Endothelial cell of umbilical vein (primary cell): ENCODE data around the gene PHC2. TPM values are rescaled to one million over a fixed set of nuclear protein-coding genes. Genes with fewer than 3 reads are reported as not detected.

ENCODE experiments used
- BruUV-seq: library from RNA; stranded (reverse); fragments of 400-500 nt; replicated peaks from 2 replicates; lab custom pipeline; 2021; lab: Mats Ljungman, UMichigan
- CTCF ChIA-PET: fragments of 300-600, 350-600 bp; sonication (Branson Sonifier 250); formaldehyde crosslinking; loops from one replicate; lab custom pipeline; 2021; ENCODE audit warnings: antibody characterized with exemption, inconsistent platforms; lab: Charles Lee
- POLR2A ChIA-PET: fragments of 300-600, 350-600 bp; sonication (Branson Sonifier 250); formaldehyde crosslinking; loops from one replicate; lab custom pipeline; 2021; ENCODE audit warnings: antibody characterized with exemption, inconsistent platforms; lab: Charles Lee
- DNase-seq: peaks from one replicate; pipeline ENCODE4 v3.0.0-alpha.2; 2011; ENCODE audit warnings: low read depth, low spot score
- FAIRE-seq: peaks from 2 replicates; lab custom pipeline; 2011; peaks lifted over from hg19 to GRCh38; lab: Jason Lieb, UNC
- H2AFZ ChIP-seq: 2 replicates; pipeline ENCODE4 v1.6.0; 2012; ENCODE audit warnings: low read depth, low read length, control low read depth, inconsistent platforms
- H3K27ac ChIP-seq: 2 replicates; pipeline ENCODE4 v1.5.1; 2011; ENCODE audit warnings: low read depth, mild to moderate bottlenecking, control low read depth, low read length, moderate library complexity; ENCODE audit not compliant: insufficient read depth
- H3K27me3 ChIP-seq, 2 experiments: 2 replicates each; pipeline versions ENCODE4 v1.6.0 to v1.6.1; 2011; ENCODE audit warnings: low read length in 2 of 2, mixed read lengths in 1 of 2; ENCODE audit not compliant: control insufficient read depth in 2 of 2, insufficient read depth in 2 of 2
- H3K36me3 ChIP-seq, 2 experiments: 2 replicates in 1 of 2; 3 replicates in 1 of 2; pipeline ENCODE4 v1.5.1; 2011; ENCODE audit warnings: low read length in 2 of 2, mild to moderate bottlenecking in 1 of 2, moderate library complexity in 1 of 2; ENCODE audit not compliant: control insufficient read depth in 2 of 2, insufficient read depth in 2 of 2; ENCODE audit errors: extremely low read depth in 1 of 2
- H3K4me1 ChIP-seq: 3 replicates; pipeline ENCODE4 v1.5.1; 2011; ENCODE audit warnings: mild to moderate bottlenecking, low read length; ENCODE audit not compliant: control insufficient read depth, insufficient read depth; ENCODE audit errors: extremely low read depth
- H3K4me2 ChIP-seq: 2 replicates; pipeline ENCODE4 v1.6.1; 2011; ENCODE audit warnings: low read length, control low read depth, mixed read lengths; ENCODE audit not compliant: insufficient read depth
- H3K4me3 ChIP-seq, 3 experiments: fragments of 200-600 bp in 1 of 3; sonication (generic), shearing (Covaris generic) in 1 of 3; replicated peaks in 1 of 3; 2 replicates each; pipeline ENCODE4 v1.5.1; 2011 to 2016; ENCODE audit warnings: control low read depth in 3 of 3, low read length in 3 of 3, mild to moderate bottlenecking in 2 of 3, inconsistent platforms in 1 of 3, low read depth in 1 of 3, moderate library complexity in 1 of 3; ENCODE audit not compliant: insufficient read depth in 1 of 3
- H3K79me2 ChIP-seq: 2 replicates; pipeline ENCODE4 v1.6.0; 2012; ENCODE audit warnings: low read length, inconsistent platforms; ENCODE audit not compliant: control insufficient read depth, insufficient read depth
- H3K9ac ChIP-seq: replicated peaks from 2 replicates; pipeline ENCODE3; 2011; ENCODE audit warnings: low read length, control low read depth; ENCODE audit not compliant: insufficient read depth; ENCODE audit errors: extremely low read depth
- H3K9me1 ChIP-seq: replicated peaks from 3 replicates; pipeline ENCODE4 v1.6.0; 2011; ENCODE audit warnings: mild to moderate bottlenecking, low read length; ENCODE audit not compliant: control insufficient read depth, insufficient read depth; ENCODE audit errors: extremely low read depth
- H3K9me3 ChIP-seq: replicated peaks from 2 replicates; pipeline ENCODE4 v1.5.1; 2012; ENCODE audit warnings: low read length, inconsistent platforms; ENCODE audit not compliant: control insufficient read depth, insufficient read depth
- H4K20me1 ChIP-seq: replicated peaks from 2 replicates; pipeline ENCODE3; 2011; ENCODE audit warnings: mild to moderate bottlenecking, low read length; ENCODE audit not compliant: control insufficient read depth, insufficient read depth; ENCODE audit errors: extremely low read depth
- EZH2 ChIP-seq: IDR thresholded peaks from 2 replicates; pipeline ENCODE4 v1.6.1; 2012; ENCODE audit warnings: borderline replicate concordance, low read depth, mild to moderate bottlenecking, moderate library complexity, low read length, inconsistent platforms; ENCODE audit not compliant: severe bottlenecking
- FOS ChIP-seq: IDR thresholded peaks from 2 replicates; pipeline ENCODE4 v1.6.1; 2011; ENCODE audit warnings: mild to moderate bottlenecking, low read length, moderate library complexity, borderline replicate concordance; ENCODE audit not compliant: insufficient read depth
- GATA2 ChIP-seq: IDR thresholded peaks from 2 replicates; pipeline ENCODE4 v1.7.0; 2011; ENCODE audit warnings: low read depth, mild to moderate bottlenecking, moderate library complexity, mixed read lengths, low read length; ENCODE audit not compliant: insufficient read length, insufficient read depth
- JUN ChIP-seq: IDR thresholded peaks from 2 replicates; pipeline ENCODE4 v1.6.1; 2011; ENCODE audit warnings: borderline replicate concordance, low read depth; ENCODE audit not compliant: insufficient read length, insufficient read depth
- MYC ChIP-seq: IDR thresholded peaks from one replicate; pipeline ENCODE4 v1.6.1; 2011; ENCODE audit warnings: mild to moderate bottlenecking, low read depth, low read length
- POLR2A ChIP-seq: IDR thresholded peaks from 2 replicates; pipeline ENCODE4 v1.6.1; 2012; ENCODE audit warnings: low read depth, mild to moderate bottlenecking, control low read depth, low read length
- POLR2AphosphoS5 ChIP-seq: IDR thresholded peaks from 2 replicates; pipeline ENCODE4 v1.6.1; 2012; ENCODE audit warnings: low read depth, mild to moderate bottlenecking, control low read depth, low read length, moderate library complexity; ENCODE audit not compliant: insufficient read depth
- dilution Hi-C: fragments of 300-500 bp; cut with MboI; formaldehyde crosslinking; loops from one replicate; pipeline ENCODE4 v1.15.0; 2019; ENCODE audit warnings: low sequenced_read_pairs; ENCODE audit not compliant: extremely low pct_ligation_motif_present
- intact Hi-C: fragments of 100-400 bp; cut with micrococcal nuclease; formaldehyde crosslinking; loops from one replicate; pipeline ENCODE4 v1.10.0; 2022
- polyA plus RNA-seq, 4 experiments: library from polyadenylated mRNA; depleted of rRNA in 3 of 4; stranded (reverse) in 3 of 4; unstranded in 1 of 4; fragments of >200 nt; gene quantifications; 2 replicates each; pipeline versions ENCODE4 v1.2.1 to v1.2.3, GENCODE V29; 2011 to 2012; ENCODE audit warnings: missing spikeins in 1 of 4
- total RNA-seq: library from RNA; stranded (reverse); gene quantifications from 2 replicates; pipeline ENCODE4 v1.2.3, GENCODE V29; 2021
- TF ChIP-seq, protein P1 (sequence below): IDR thresholded peaks from 2 replicates; pipeline ENCODE4 v1.6.1; 2011; ENCODE audit not compliant: insufficient read depth, insufficient read length
- TF ChIP-seq, protein P2 (sequence below), 2 donors: IDR thresholded peaks; 1 replicate in 1 of 2; 2 replicates in 1 of 2; pipeline ENCODE4 v1.5.1; 2011; ENCODE audit warnings: low read length in 2 of 2, mild to moderate bottlenecking in 2 of 2, moderate library complexity in 2 of 2, control low read depth in 1 of 2, inconsistent platforms in 1 of 2, low read depth in 1 of 2; ENCODE audit not compliant: insufficient read depth in 1 of 2; ENCODE audit errors: extremely low read depth in 1 of 2

PHC2 gene
- total and polyA plus RNA-seq, 2 donors (not counting 3 experiments of a cell fraction or from before 2014, with no cell fraction given): 65.6 to 79.0 TPM

DNA sequence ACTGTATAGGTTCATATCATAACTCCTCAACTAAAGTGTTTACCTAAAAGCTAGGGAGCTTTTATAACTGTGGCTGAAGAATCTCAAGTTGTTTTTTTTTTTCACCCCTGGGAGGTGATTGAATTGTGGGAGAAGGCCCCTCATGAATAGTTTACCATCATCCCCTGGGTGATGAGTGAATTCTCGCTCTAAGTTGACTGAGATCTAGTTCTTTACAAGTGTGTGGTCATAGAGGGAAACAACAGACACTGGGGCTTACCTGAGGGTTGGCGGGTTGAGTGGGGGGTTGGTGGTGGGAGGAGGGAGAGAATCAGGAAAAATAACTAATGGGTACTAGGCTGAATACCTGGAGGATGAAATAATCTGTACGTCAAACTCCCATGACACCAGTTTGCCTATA is 33.7 kb upstream of the PHC2 start:
- no peak overlapping the region for H2AFZ ChIP-seq
- intact Hi-C loops: no loop called here

More for the DNA sequence above, 33.7 kb upstream of the PHC2 start:
- peaks cover 8% of the 10 kb centered on the region for H3K4me1 ChIP-seq
- no peaks in the 10 kb centered on the region for H3K27me3 ChIP-seq
- no peaks in the 10 kb centered on the region for H3K36me3 ChIP-seq
- ChIA-PET POLR2A (no interaction called here), CTCF (no interaction called here)
- dilution Hi-C loops: no loop called here
- H3K9ac ChIP-seq: no peak overlapping the region
- no peak for FAIRE-seq
- no TSS peak for BruUV-seq
- H4K20me1 ChIP-seq: no peaks in the 10 kb centered on the region
- no peak for DNase-seq
- no peak for TF ChIP-seq GATA2
- TF ChIP-seq JUN: no peak
- TF ChIP-seq, protein P1, sequence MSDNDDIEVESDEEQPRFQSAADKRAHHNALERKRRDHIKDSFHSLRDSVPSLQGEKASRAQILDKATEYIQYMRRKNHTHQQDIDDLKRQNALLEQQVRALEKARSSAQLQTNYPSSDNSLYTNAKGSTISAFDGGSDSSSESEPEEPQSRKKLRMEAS: no peak
- TF ChIP-seq, protein P2, sequence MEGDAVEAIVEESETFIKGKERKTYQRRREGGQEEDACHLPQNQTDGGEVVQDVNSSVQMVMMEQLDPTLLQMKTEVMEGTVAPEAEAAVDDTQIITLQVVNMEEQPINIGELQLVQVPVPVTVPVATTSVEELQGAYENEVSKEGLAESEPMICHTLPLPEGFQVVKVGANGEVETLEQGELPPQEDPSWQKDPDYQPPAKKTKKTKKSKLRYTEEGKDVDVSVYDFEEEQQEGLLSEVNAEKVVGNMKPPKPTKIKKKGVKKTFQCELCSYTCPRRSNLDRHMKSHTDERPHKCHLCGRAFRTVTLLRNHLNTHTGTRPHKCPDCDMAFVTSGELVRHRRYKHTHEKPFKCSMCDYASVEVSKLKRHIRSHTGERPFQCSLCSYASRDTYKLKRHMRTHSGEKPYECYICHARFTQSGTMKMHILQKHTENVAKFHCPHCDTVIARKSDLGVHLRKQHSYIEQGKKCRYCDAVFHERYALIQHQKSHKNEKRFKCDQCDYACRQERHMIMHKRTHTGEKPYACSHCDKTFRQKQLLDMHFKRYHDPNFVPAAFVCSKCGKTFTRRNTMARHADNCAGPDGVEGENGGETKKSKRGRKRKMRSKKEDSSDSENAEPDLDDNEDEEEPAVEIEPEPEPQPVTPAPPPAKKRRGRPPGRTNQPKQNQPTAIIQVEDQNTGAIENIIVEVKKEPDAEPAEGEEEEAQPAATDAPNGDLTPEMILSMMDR (IDR thresholded peaks at IDR 0.05; ENCODE audit: extremely low read depth in 1 of 2, insufficient read depth in 1 of 2, low read depth in 1 of 2, low read length in 2 of 2): no peak
- no peak for TF ChIP-seq MYC
- no peak for TF ChIP-seq POLR2A
- TF ChIP-seq POLR2AphosphoS5: no peak
- TF ChIP-seq EZH2: no peak
- no peak for TF ChIP-seq FOS
- H3K27ac ChIP-seq: no peak overlapping the region
- H3K9me3 ChIP-seq: no peaks in the 10 kb centered on the region
- no peaks in the 10 kb centered on the region for H3K79me2 ChIP-seq
- H3K9me1 ChIP-seq: no peaks in the 10 kb centered on the region
- H3K4me3 ChIP-seq: no peak overlapping the region
- no peak overlapping the region for H3K4me2 ChIP-seq
